NCI-H187 (cell line): ENCODE measurements around the gene SLX4IP.
A peak's percentile ranks its signal among the peaks of the same experiment; 100 is the strongest.

Experiments
- DNase-seq, 2 experiments: peaks; one replicate each; lab custom pipeline; 2025; lab: John Stamatoyannopoulos, UW

SLX4IP gene

GRCh38 chr20:10665791-10666190, 230.7 kb downstream of the SLX4IP start:
- no peak for DNase-seq

DNA sequence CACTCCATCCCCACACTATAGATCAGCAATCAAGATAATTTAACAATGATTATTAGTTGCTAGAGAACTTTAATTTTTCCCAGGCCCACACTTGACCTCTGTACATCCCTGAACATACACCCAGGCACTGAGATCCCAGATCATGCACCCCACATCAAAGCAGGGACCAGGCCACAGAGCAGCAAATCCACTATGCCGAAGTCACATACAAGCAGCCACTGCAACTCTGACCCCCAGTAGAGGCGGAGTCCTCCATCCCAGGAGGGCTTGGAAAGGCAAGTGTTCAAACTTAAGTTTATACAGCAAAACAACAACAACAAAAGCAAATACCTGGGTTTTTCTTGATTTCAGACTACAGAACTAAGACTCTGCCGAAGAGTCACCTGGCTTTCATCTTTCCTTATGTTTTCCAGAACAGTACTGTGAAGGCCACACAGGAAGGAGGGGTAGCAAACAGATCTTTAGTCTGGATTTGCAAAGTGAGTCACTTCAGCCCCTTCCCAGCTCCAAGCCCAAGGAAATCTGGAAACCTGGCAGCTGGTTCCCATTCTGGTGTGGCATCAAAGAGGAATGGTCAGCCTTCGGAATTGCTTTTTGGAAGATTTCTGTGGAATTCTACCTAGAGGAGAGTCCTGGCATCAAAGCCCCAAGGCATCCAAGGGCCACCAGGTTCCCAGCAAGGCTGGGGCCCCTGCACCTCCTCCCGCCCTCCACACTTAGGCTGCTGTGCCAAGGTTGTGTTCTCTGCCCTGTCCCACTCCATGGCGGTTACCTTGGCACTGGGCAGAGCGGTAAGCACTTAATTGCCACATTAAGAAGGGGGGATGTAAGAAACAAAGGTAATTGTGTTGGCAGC, 231.3 kb downstream of the SLX4IP start:
- no peak for DNase-seq

DNA sequence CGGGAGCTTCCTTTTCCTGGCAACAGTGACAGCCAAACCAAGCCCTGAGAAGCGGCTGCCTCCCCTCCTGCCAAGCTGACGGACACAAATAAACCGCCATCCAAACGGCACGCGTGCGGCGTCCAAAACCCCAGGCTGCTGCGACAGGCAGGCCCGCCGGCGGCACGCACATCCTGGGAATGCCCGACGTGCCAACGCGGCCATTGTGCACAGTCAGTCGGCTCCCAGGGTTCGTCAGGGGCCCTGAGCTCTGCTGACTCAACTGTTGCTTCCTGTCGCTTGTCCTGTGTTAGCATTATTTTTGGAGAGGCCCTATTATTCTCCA, 231.9 kb downstream of the SLX4IP start:
- DNase-seq: no peak

DNA sequence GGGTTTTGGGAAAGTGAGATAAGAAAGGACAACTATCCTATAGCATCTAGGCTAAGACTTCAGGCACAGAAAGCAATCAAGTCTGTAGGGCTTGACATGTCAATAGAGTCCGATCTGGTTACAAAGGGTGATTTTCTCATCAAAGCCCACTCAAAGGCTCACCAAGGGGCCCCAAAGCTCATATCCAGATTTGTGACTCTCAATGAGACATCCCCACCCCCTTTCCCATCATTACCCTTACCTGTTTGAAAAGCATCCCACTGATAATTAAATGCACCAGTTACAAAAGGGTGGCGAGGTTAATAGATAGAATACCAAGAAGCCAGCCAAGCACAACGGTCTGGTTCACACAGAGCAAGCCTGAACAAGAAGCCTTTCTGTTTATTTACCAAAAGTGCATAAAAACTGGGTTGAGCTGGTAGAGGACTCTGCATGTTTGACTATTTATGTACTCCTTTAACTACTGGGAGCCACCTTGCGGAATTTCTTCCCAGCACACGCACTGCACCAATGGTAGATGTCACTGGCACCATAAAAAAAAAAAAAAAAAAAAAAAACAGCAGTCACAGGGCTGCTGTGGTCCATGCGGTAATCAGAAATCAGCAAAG, 232.6 kb downstream of the SLX4IP start:
- no peak for DNase-seq

DNA sequence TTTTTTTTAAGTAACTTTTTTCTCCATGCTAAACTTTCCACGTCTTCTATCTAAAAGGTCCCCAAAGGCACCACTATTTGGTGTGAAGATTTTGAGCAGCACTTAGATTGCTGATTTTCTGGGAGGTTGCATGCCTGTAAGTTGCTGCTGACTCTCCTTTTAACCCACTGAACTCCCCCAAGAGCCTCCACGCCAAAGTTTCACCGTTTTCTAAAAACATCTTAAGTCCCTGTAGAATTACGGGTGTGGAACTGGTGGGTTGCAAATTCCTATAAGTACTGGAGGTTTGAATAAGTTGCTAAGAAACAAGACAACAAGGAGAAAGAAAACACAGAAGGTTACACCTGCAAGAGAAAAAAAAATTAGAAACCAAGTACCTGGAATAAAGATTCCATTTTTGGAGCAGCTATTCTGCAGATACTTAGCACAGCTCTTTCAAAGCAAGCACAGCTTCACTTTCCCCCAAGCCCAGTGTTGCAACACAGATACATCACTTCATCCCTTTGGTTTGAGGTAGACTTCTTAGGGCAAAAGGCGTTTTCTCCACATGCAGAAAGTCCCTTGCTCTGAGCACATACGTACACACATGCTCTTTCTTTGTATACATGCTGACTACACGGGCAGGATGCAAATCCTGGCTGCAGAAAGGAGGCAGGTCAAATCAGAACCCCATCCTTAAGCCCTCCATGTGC, 233.7 kb downstream of the SLX4IP start:
- DNase-seq: no peak

DNA sequence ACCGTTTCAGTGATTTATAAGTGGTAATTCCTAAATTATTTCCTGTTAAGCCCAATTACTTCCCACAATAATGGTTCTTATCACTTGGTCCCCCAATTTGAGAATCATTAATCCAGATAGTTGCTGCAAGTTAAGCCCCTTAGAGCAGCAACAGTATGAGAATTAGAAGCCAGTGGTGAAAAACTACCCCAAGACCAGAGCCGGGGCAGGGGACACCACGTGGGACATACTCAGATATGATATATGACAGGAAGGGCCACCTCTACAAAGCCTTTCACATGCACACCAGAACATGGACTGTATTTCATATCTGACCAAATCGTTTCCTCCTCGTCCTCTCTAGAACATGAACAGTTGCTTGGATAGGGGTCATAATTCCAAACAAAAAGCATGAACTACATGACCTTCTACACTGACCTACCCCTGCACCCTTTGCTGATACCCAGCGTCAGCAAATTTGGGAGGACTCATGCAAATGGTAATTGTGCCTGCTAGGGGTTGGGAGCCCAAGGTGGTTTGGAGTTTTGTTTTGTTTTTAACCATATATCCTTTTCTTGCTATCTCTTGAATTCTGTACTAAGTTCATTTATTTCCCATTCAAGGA, 234.8 kb downstream of the SLX4IP start:
- no peak for DNase-seq

DNA sequence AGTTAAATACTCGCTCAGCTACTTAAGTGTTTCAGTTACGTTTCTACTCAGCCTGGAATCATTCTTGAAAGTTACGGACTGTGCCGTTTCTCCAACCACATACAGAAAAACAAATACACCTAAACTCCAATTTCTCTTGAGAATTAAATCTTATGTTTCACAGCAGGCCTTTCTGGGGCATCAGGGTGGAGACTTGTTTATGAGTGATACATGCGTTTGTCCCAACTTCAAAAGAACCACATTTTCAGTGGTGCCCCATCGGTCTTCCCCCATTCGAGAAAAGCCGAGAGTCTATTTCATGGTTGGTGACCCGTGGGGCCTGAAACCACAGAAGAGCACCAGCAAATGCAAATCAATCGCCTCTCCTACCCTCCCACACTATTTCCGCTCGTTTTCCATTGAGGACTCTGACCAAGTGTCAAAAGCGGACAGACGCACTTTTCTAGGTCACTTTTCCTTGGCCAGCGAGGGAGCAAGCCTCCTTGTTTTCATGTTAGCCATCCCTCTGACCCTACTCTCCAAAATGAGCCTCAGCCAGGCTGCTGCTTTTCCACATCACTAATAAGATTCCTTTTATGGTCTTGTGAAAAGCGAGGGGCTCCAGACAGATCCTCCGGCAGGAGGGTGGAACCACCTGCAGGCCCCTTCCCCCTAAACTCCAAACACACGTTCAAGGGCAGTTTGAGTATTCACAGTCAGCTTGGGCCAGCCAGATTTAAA, 235.6 kb downstream of the SLX4IP start:
- peak in 1 of 2 experiments; percentile 29 for DNase-seq

GRCh38 chr20:10671221-10671918, 236.3 kb downstream of the SLX4IP start:
- no peak for DNase-seq

- no peak for DNase-seq
Observed at GRCh38 chr20:10671919-10672623, 237.0 kb downstream of the SLX4IP start.

GRCh38 chr20:10672624-10673127, 237.6 kb downstream of the SLX4IP start:
- peak in 1 of 2 experiments; percentile 31 for DNase-seq

DNA sequence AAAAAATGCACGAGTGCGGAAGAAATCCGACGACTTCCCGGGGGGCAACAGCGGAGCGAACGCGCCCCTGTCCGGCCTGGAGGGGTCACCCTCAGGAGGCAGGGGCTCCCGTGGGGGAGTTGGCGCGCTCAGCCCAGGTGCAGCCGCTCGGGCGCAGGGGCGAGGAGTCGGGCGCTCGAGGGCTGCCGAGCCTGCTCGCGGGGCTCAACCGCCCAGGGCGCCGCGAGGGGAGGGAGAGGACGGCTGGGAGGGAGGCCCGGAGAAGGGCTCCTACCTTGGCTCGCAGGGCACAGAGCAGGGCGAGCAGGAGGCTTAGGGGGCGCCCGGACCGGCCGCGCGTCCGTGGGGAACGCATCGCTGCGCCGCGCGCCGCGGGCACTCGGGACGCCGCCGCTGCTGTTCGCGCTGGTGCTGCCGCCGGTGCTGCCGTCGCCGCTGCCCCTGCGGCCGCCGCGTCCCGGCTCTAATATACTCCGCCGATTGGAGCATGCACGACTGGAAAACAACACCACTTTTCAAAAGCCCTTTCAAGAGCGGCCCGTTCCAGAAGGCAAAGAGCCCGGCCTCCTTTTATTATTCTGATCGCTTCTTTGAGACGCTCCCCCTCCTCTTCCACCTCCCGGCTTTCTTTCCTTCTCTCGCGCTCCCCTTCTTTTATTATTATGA, 238.2 kb downstream of the SLX4IP start:
- DNase-seq: peak in 1 of 2 experiments; percentile 67

DNA sequence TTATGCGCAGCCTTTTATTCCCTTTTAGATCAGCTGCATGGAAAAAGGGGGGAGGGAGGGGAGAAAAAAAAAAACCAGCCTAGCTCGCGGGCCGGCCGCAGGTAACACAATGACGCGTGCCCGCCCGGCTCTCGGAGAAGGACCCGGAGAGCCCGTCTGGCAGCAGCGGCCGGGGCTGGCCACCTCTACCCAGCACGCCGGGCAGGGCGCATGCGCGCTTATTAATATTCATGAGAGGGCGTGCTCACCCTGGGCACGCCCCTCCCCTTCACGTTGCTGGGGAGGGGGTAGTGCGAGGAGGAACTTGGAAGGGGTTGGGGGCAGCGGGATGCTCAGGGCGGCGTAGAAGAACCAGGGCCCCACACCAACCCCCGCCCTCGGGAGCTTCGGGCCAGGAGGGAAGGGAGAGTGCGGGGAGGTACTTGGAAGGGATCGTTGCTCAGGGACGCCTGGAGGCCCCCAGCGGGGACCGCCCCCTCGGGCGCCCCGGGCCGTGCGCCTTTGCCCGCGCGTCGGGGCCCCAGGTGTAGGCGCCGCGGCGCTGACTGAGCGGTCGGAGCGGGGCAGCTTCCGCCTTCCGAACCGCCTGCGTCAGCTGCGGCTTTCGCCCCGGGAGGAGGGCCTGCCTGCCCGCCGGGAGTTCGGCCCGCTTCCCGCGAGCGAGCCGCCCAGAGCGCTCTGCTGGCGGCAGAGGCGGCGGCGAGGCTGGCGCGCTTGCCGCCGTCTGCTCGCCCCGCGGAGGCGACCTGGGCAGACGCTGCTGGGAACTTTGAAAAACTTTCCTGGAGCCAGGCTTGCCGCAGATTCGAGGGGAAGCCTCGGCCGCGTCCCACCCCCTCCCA, 239.0 kb downstream of the SLX4IP start, which contains the start of gene JAG1:
Gene JAG1, minus strand, starts transcription at position 158 of the 842 bp plus-strand sequence. CDS start 469 bp downstream, outside the sequence.
- DNase-seq: peak; percentile 92 to 93

DNA sequence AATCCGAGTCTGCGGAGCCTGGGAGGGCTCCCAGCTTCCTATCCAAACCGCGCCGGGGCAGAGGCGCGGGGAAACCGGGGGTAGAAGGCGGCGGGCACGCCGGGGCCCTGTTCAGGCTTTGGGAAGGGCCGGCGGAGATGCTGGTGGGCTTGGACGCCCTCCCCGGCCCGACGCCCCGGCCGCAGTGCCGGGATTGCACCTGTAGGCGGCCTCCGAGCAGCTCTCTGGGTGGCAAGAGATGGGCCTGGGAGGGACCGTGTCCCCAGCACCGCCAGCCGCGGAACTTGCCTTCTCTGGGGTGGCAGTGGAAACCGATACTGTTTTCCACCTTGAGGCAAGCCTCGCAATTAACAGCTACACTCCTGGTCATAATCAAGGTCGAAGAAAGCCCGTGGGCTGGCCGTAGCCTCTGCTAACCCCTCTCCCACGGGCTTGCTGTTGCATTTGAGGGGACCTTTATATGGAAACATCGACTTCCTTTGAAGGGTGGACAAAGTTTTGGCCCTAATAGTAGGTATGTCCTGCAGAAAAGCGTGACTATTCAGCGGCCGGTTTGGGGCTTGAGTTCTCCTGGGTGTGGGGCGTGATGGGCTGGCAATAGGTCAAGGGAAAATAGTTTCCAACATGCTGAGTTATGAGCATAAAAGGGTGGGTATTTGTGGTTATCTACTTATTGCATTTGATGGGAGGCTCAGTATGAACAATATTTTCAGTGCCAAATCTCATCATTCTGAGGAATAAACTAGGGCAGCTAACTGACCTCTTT, 239.8 kb downstream of the SLX4IP start:
- peak in 1 of 2 experiments; percentile 29 for DNase-seq

GRCh38 chr20:10675450-10675848, 240.3 kb downstream of the SLX4IP start:
- DNase-seq: no peak

DNA sequence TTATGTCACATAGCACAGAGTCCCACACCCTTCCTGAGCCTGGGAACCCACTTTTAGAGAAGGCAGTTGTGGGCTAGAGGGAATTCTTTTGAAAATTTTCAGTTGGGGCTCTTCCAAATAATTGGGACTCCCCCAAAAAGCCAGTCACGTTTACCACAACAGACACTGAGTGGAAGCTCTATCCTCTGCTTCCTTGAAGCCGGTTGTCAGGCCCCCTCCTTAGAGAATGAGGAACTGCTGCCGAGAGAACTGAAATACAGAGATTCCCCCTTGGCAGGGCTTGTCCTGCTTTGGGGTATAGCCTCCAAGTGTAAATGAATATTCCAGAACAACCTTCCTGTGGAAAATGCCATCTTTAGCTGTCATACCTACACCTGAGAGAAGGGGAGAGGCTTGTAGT, 241.4 kb downstream of the SLX4IP start:
- no peak for DNase-seq
